HepG2 (cell line): ENCODE measurements around the gene TADA2A. TPM values are rescaled to one million over a fixed set of nuclear protein-coding genes. Genes with fewer than 3 reads are reported as not detected.

ENCODE experiments used
- ATAC-seq: fragments of 200-7000 bp; cut with Tn5 transposase; 3 replicates; pipeline ENCODE4 v1.9.1; 2020; ENCODE audit warnings: mild to moderate bottlenecking, moderate library complexity
- BruUV-seq: library from RNA; stranded (reverse); fragments of 400-500 nt; replicated peaks from 2 replicates; lab custom pipeline; 2021; lab: Mats Ljungman, UMichigan
- CTCF ChIA-PET: fragments of 300-600 bp; formaldehyde crosslinking; extraction: SDS; loops from one replicate; lab custom pipeline; 2021; ENCODE audit warnings: low total read pairs, inconsistent platforms, low intra/inter-chr PET ratio; lab: Yijun Ruan, JAX
- POLR2A ChIA-PET: fragments of 350-600 bp; sonication (Branson Sonifier 250); formaldehyde crosslinking; loops from one replicate; lab custom pipeline; 2020; ENCODE audit warnings: antibody characterized with exemption, inconsistent platforms; lab: Yijun Ruan, JAX
- DNase-seq: peaks from one replicate; pipeline ENCODE4 v3.0.0-alpha.2; 2015; ENCODE audit warnings: low spot score
- FAIRE-seq: peaks from 3 replicates; lab custom pipeline; 2011; peaks lifted over from hg19 to GRCh38; lab: Jason Lieb, UNC
- H2AFZ ChIP-seq: one replicate; pipeline ENCODE4 v1.6.1; 2011; ENCODE audit warnings: low read length, inconsistent platforms
- H3K27ac ChIP-seq: fragments of 300-600 bp; 3 replicates; pipeline ENCODE4 v1.8.0; 2011; ENCODE audit warnings: mixed run types, mild to moderate bottlenecking, mixed read lengths, low read length, inconsistent platforms; ENCODE audit not compliant: insufficient read depth; ENCODE audit errors: extremely low read length
- H3K27me3 ChIP-seq, 2 experiments: fragments of 200-600 bp in 1 of 2; 2 replicates in 1 of 2; 3 replicates in 1 of 2; pipeline versions ENCODE4 v1.6.0 to v1.8.0; 2011; ENCODE audit warnings: low read length in 2 of 2, mild to moderate bottlenecking in 2 of 2, moderate library complexity in 2 of 2, inconsistent platforms in 1 of 2; ENCODE audit not compliant: insufficient read depth in 2 of 2, control insufficient read depth in 1 of 2
- H3K36me3 ChIP-seq, 2 experiments: fragments of 200-600 bp in 1 of 2; replicated peaks in 1 of 2; 2 replicates in 1 of 2; 3 replicates in 1 of 2; pipeline versions ENCODE4 v1.5.1 to v1.8.0; 2011; ENCODE audit warnings: low read length in 2 of 2, inconsistent platforms in 1 of 2; ENCODE audit not compliant: insufficient read depth in 2 of 2, control insufficient read depth in 1 of 2
- H3K4me1 ChIP-seq: 2 replicates; pipeline ENCODE4 v1.5.1; 2012; ENCODE audit warnings: low read length, inconsistent platforms; ENCODE audit not compliant: insufficient read depth
- H3K4me2 ChIP-seq: 2 replicates; pipeline ENCODE4 v1.6.0; 2011; ENCODE audit warnings: low read depth, low read length, inconsistent platforms
- H3K4me3 ChIP-seq, 3 experiments: fragments of 200-600 bp in 1 of 3; sonication (generic), shearing (Covaris generic) in 1 of 3; replicated peaks in 1 of 3; 2 replicates each; pipeline ENCODE4 v1.5.1; 2011 to 2016; ENCODE audit warnings: low read length in 3 of 3, inconsistent platforms in 2 of 3, low read depth in 2 of 3, mild to moderate bottlenecking in 2 of 3, control low read depth in 1 of 3, mixed read lengths in 1 of 3; ENCODE audit not compliant: insufficient read depth in 1 of 3
- H3K79me2 ChIP-seq: one replicate; pipeline ENCODE4 v1.6.1; 2011; ENCODE audit warnings: low read length, inconsistent platforms; ENCODE audit not compliant: insufficient read depth
- H3K9ac ChIP-seq: 2 replicates; pipeline ENCODE4 v1.6.0; 2011; ENCODE audit warnings: mild to moderate bottlenecking, low read depth, low read length, inconsistent platforms; ENCODE audit not compliant: insufficient read depth
- H3K9me3 ChIP-seq: 2 replicates; pipeline ENCODE4 v1.5.1; 2012; ENCODE audit warnings: mild to moderate bottlenecking, low read length
- H4K20me1 ChIP-seq: 2 replicates; pipeline ENCODE4 v1.6.0; 2011; ENCODE audit warnings: inconsistent platforms, mild to moderate bottlenecking, low read length, moderate library complexity; ENCODE audit not compliant: insufficient read depth
- GPBP1L1 ChIP-seq: sonication (generic); formaldehyde crosslinking; IDR thresholded peaks from 2 replicates; pipeline ENCODE4 v1.5.0; 2020; ENCODE audit warnings: mild to moderate bottlenecking, missing genetic modification reagents
- SAP130 ChIP-seq: IDR thresholded peaks from 2 replicates; pipeline ENCODE4 v1.6.1; 2016; ENCODE audit warnings: low read depth
- ZBTB10 ChIP-seq: sonication (generic); formaldehyde crosslinking; IDR thresholded peaks from 2 replicates; pipeline ENCODE4 v1.4.0; 2020; ENCODE audit warnings: missing genetic modification reagents, borderline replicate concordance
- ZBTB39 ChIP-seq: sonication (generic); formaldehyde crosslinking; IDR thresholded peaks from 2 replicates; pipeline ENCODE4 v1.5.0; 2020; ENCODE audit warnings: missing genetic modification reagents
- ZNF3 ChIP-seq: IDR thresholded peaks from 2 replicates; pipeline ENCODE4 v1.7.0; 2017; ENCODE audit warnings: inconsistent platforms
- ZNF770 ChIP-seq: sonication (generic); formaldehyde crosslinking; IDR thresholded peaks from 2 replicates; pipeline ENCODE4 v1.5.0; 2020; ENCODE audit warnings: mild to moderate bottlenecking, missing genetic modification reagents
- ZNF792 ChIP-seq: IDR thresholded peaks from 2 replicates; pipeline ENCODE4 v1.6.1; 2016
- ZSCAN5A ChIP-seq: sonication (generic); formaldehyde crosslinking; IDR thresholded peaks from 2 replicates; pipeline ENCODE4 v1.8.0; 2022; ENCODE audit warnings: mild to moderate bottlenecking, missing genetic modification reagents, borderline replicate concordance
- WGBS: methylation state at CpG from one replicate; pipeline ENCODE4 v1.1.6; 2017; ENCODE audit warnings: low lambda C conversion rate; 5-methylcytosine and 5-hydroxymethylcytosine counted together
- in situ Hi-C: cut with HindIII; loops from 2 replicates; pipeline ENCODE4 v1.10.0; 2017; ENCODE audit warnings: low pct_unique_long_range_greater_than_20kb; ENCODE audit not compliant: extremely low pct_ligation_motif_present
- intact Hi-C: fragments of 100-400 bp; cut with micrococcal nuclease; formaldehyde crosslinking; loops from one replicate; pipeline ENCODE4 v1.10.0; 2022; ENCODE audit not compliant: unreplicated experiment
- polyA plus RNA-seq, 8 experiments: library from polyadenylated mRNA; depleted of rRNA in 3 of 8; stranded (reverse) in 7 of 8; unstranded in 1 of 8; fragments of >200 nt; fragmentation: Illumina TruSeq in 4 of 8; extraction: Trizol in 4 of 8; gene quantifications; 2 replicates each; pipeline versions ENCODE4 v1.2.1 to v1.2.3, GENCODE V29; 2011 to 2016; ENCODE audit warnings: low read depth in 4 of 8, missing spikeins in 1 of 8, mixed read lengths in 1 of 8; ENCODE audit not compliant: insufficient read depth in 1 of 8
- total RNA-seq, 5 experiments: library from RNA; depleted of rRNA; stranded (reverse); fragments of >200 nt; fragmentation: Illumina TruSeq; extraction: Trizol; gene quantifications; 2 replicates each; pipeline ENCODE4 v1.2.3, GENCODE V29; 2016; ENCODE audit warnings: low read depth in 1 of 5

TADA2A gene
- total and polyA plus RNA-seq, 2 of the 13 experiments (the other 11 are each of a cell fraction or from before 2014, with no cell fraction given): 8.0 to 14.0 TPM

GRCh38 chr17:37446027-37446426, 39.3 kb downstream of the TADA2A start:
- no peak overlapping the region for H3K27ac ChIP-seq

More at GRCh38 chr17:37446027-37446426, 39.3 kb downstream of the TADA2A start:
- ChIA-PET POLR2A (no interaction called here), CTCF (no interaction called here)
- no peak overlapping the region for H3K4me2 ChIP-seq
- no peak overlapping the region for H2AFZ ChIP-seq
- ATAC-seq (no peak), FAIRE-seq (no peak), DNase-seq (no peak)
- H3K27me3 ChIP-seq: no peaks in the 10 kb centered on the region
- WGBS: 93% methylated on average over 4 of the region's 4 CpGs
- H4K20me1 ChIP-seq: no peaks in the 10 kb centered on the region
- no peaks in the 10 kb centered on the region for H3K79me2 ChIP-seq
- no peak overlapping the region for H3K4me3 ChIP-seq
- no peaks in the 10 kb centered on the region for H3K4me1 ChIP-seq
- peaks cover 11 to 60% of the 10 kb centered on the region in 2 experiments for H3K36me3 ChIP-seq
- intact Hi-C loops: no loop called here
- no TSS peak for BruUV-seq
- in situ Hi-C loops: no loop called here
- TF ChIP-seq ZBTB10 (CRISPR knock-in tag): no peak
- TF ChIP-seq SAP130 (CRISPR knock-in tag): no peak
- TF ChIP-seq ZNF770 (CRISPR knock-in tag): no peak
- TF ChIP-seq ZBTB39 (CRISPR knock-in tag): no peak
- TF ChIP-seq ZNF3 (CRISPR knock-in tag): no peak
- TF ChIP-seq ZSCAN5A (CRISPR knock-in tag): no peak
- TF ChIP-seq GPBP1L1 (CRISPR knock-in tag): no peak
- TF ChIP-seq ZNF792 (CRISPR knock-in tag): no peak
- H3K9ac ChIP-seq: no peak overlapping the region
- H3K9me3 ChIP-seq: no peaks in the 10 kb centered on the region
